GM23338 (cell line): Measurements from ENCODE around the gene PDIA2.

Experiments used
- CREB1 ChIP-seq: fragments of 250-450 bp; sonication (Bioruptor Pico); IDR thresholded peaks from 2 replicates; pipeline ENCODE4 v1.5.0; 2020; ENCODE audit warnings: low read depth, mild to moderate bottlenecking, moderate library complexity
- CTCF ChIP-seq, 2 experiments: fragments of 200-600 bp in 1 of 2; sonication (generic) in 1 of 2; conservative IDR thresholded peaks; 2 replicates each; pipeline versions ENCODE4 v1.5.1 to v1.6.1; 2016 to 2017; ENCODE audit warnings: antibody characterized with exemption in 2 of 2, low read depth in 2 of 2, mild to moderate bottlenecking in 2 of 2, moderate library complexity in 1 of 2
- ETS1 ChIP-seq: IDR thresholded peaks from 2 replicates; pipeline ENCODE4 v1.6.1; 2016; ENCODE audit warnings: antibody characterized with exemption
- EZH2 ChIP-seq: fragments of 200-600 bp; sonication (generic); IDR thresholded peaks from one replicate; pipeline ENCODE4 v1.8.0; 2017; ENCODE audit warnings: antibody characterized with exemption, mild to moderate bottlenecking, low read depth; ENCODE audit not compliant: unreplicated experiment
- EZH2phosphoT487 ChIP-seq: fragments of 200-600 bp; sonication (generic); IDR thresholded peaks from one replicate; pipeline ENCODE4 v1.8.1; 2018; ENCODE audit warnings: antibody characterized with exemption; ENCODE audit not compliant: unreplicated experiment
- JUNB ChIP-seq: IDR thresholded peaks from one replicate; pipeline ENCODE4 v1.6.1; 2016; ENCODE audit warnings: antibody characterized with exemption; ENCODE audit not compliant: unreplicated experiment
- NANOG ChIP-seq: IDR thresholded peaks from 2 replicates; pipeline ENCODE4 v1.6.1; 2016; ENCODE audit warnings: antibody characterized with exemption, borderline replicate concordance
- POLR2AphosphoS5 ChIP-seq: IDR thresholded peaks from 2 replicates; pipeline ENCODE4 v1.6.1; 2016; ENCODE audit warnings: antibody characterized with exemption, low read depth
- REST ChIP-seq: IDR thresholded peaks from one replicate; pipeline ENCODE4 v1.6.1; 2018; ENCODE audit warnings: antibody characterized with exemption; ENCODE audit not compliant: unreplicated experiment
- STAT1 ChIP-seq: IDR thresholded peaks from one replicate; pipeline ENCODE4 v1.6.1; 2016; ENCODE audit warnings: antibody characterized with exemption; ENCODE audit not compliant: unreplicated experiment
- ZNF114 ChIP-seq: fragments of 250-450 bp; sonication (Bioruptor Pico); IDR thresholded peaks from 2 replicates; pipeline ENCODE4 v1.5.0; 2020; ENCODE audit warnings: mild to moderate bottlenecking, moderate library complexity
- ZNF331 ChIP-seq: fragments of 250-450 bp; sonication (Bioruptor Pico); IDR thresholded peaks from 2 replicates; pipeline ENCODE4 v1.5.0; 2020; ENCODE audit warnings: low read depth, mild to moderate bottlenecking, moderate library complexity
- ZNF462 ChIP-seq: fragments of 250-450 bp; sonication (Bioruptor Pico); IDR thresholded peaks from 2 replicates; pipeline ENCODE4 v1.5.0; 2020; ENCODE audit warnings: mild to moderate bottlenecking, moderate library complexity

GRCh38 chr16:264440-264951, 18.5 kb upstream of the PDIA2 start:
- TF ChIP-seq CTCF (conservative IDR thresholded peaks at IDR 0.05; ENCODE audit: low read depth in 2 of 2) = no peak
- TF ChIP-seq POLR2AphosphoS5 = no peak
- TF ChIP-seq EZH2phosphoT487 = no peak
- no peak for TF ChIP-seq ZNF331 (CRISPR knock-in tag)
- no peak for TF ChIP-seq EZH2
- no peak for TF ChIP-seq REST
- no peak for TF ChIP-seq CREB1
- no peak for TF ChIP-seq STAT1
- TF ChIP-seq NANOG = no peak
- no peak for TF ChIP-seq JUNB
- no peak for TF ChIP-seq ETS1
- TF ChIP-seq ZNF114 = no peak
- TF ChIP-seq ZNF462 (CRISPR knock-in tag) = no peak
